ENCODE measurements around the gene NECAB2.

NECAB2 gene

GRCh38 chr16:83998091-83998490, 30.0 kb downstream of the NECAB2 start:
- Histone ChIP-seq H3K9me3 (ENCODE audit: insufficient read depth, low read length) (no peaks in the 10 kb centered on the region), H3K4me3 (ENCODE audit: insufficient read length, low read depth) (no peak overlapping the region), H3K9ac (ENCODE audit: insufficient read length, low read depth) (no peak overlapping the region), H3K27me3 (ENCODE audit: insufficient read depth, insufficient read length) (no peaks in the 10 kb centered on the region), H3K4me1 (ENCODE audit: insufficient read depth, insufficient read length) (peaks cover 22% of the 10 kb centered on the region), H3K36me3 (ENCODE audit: insufficient read depth, insufficient read length, low read length) (no peaks in the 10 kb centered on the region)
- no peak for TF ChIP-seq YY1 (IDR thresholded peaks at IDR 0.05; ENCODE audit: insufficient read depth, insufficient read length)
- no peak for TF ChIP-seq ZNF274 (IDR thresholded peaks at IDR 0.05; ENCODE audit: low read depth, low read length)
- DNase-seq (ENCODE audit: low read depth, low spot score): no peak

- no peak for DNase-seq (ENCODE audit: low read depth, low spot score)
- Histone ChIP-seq H3K4me1 (ENCODE audit: insufficient read depth, insufficient read length) (peaks cover 21% of the 10 kb centered on the region), H3K36me3 (ENCODE audit: insufficient read depth, insufficient read length, low read length) (no peaks in the 10 kb centered on the region), H3K4me3 (ENCODE audit: insufficient read length, low read depth) (no peak overlapping the region), H3K9me3 (ENCODE audit: insufficient read depth, low read length) (no peaks in the 10 kb centered on the region), H3K27me3 (ENCODE audit: insufficient read depth, insufficient read length) (peaks cover 2% of the 10 kb centered on the region), H3K9ac (ENCODE audit: insufficient read length, low read depth) (no peak overlapping the region)
- no peak for TF ChIP-seq YY1 (IDR thresholded peaks at IDR 0.05; ENCODE audit: insufficient read depth, insufficient read length)
- no peak for TF ChIP-seq SUZ12 (IDR thresholded peaks at IDR 0.05; ENCODE audit: extremely low read depth, insufficient read depth, insufficient read length)
- TF ChIP-seq ZNF274 (IDR thresholded peaks at IDR 0.05; ENCODE audit: low read depth, low read length): no peak
These were observed 33.1 kb downstream of the NECAB2 start for GRCh38 chr16:84000989-84001642.

- Histone ChIP-seq H3K4me1 (ENCODE audit: insufficient read depth, insufficient read length) (peaks cover 21% of the 10 kb centered on the region), H3K4me3 (ENCODE audit: insufficient read length, low read depth) (no peak overlapping the region), H3K9ac (ENCODE audit: insufficient read length, low read depth) (no peak overlapping the region), H3K27me3 (ENCODE audit: insufficient read depth, insufficient read length) (peaks cover 2% of the 10 kb centered on the region), H3K36me3 (ENCODE audit: insufficient read depth, insufficient read length, low read length) (no peaks in the 10 kb centered on the region), H3K9me3 (ENCODE audit: insufficient read depth, low read length) (no peaks in the 10 kb centered on the region)
- DNase-seq (ENCODE audit: low read depth, low spot score): no peak
- TF ChIP-seq YY1 (IDR thresholded peaks at IDR 0.05; ENCODE audit: insufficient read depth, insufficient read length): no peak
- TF ChIP-seq SUZ12 (IDR thresholded peaks at IDR 0.05; ENCODE audit: extremely low read depth, insufficient read depth, insufficient read length): no peak
- TF ChIP-seq ZNF274 (IDR thresholded peaks at IDR 0.05; ENCODE audit: low read depth, low read length): no peak
These were observed 33.7 kb downstream of the NECAB2 start for GRCh38 chr16:84001726-84002125.

- TF ChIP-seq YY1 (IDR thresholded peaks at IDR 0.05; ENCODE audit: insufficient read depth, insufficient read length) (no peak), SUZ12 (IDR thresholded peaks at IDR 0.05; ENCODE audit: extremely low read depth, insufficient read depth, insufficient read length) (no peak), ZNF274 (IDR thresholded peaks at IDR 0.05; ENCODE audit: low read depth, low read length) (no peak)
- H3K27me3 ChIP-seq (ENCODE audit: insufficient read depth, insufficient read length): peaks cover 2% of the 10 kb centered on the region
These were observed 35.0 kb downstream of the NECAB2 start for GRCh38 chr16:84003038-84003437.

GRCh38 chr16:84004442-84004841, 36.4 kb downstream of the NECAB2 start:
- TF ChIP-seq ZNF274 (IDR thresholded peaks at IDR 0.05; ENCODE audit: low read depth, low read length) (no peak), SUZ12 (IDR thresholded peaks at IDR 0.05; ENCODE audit: extremely low read depth, insufficient read depth, insufficient read length) (no peak), YY1 (IDR thresholded peaks at IDR 0.05; ENCODE audit: insufficient read depth, insufficient read length) (no peak)
- DNase-seq (ENCODE audit: low read depth, low spot score): no peak
- Histone ChIP-seq H3K4me3 (ENCODE audit: insufficient read length, low read depth) (no peak overlapping the region), H3K4me1 (ENCODE audit: insufficient read depth, insufficient read length) (peaks cover 16% of the 10 kb centered on the region), H3K9me3 (ENCODE audit: insufficient read depth, low read length) (no peaks in the 10 kb centered on the region), H3K27me3 (ENCODE audit: insufficient read depth, insufficient read length) (peaks cover 2% of the 10 kb centered on the region), H3K9ac (ENCODE audit: insufficient read length, low read depth) (no peak overlapping the region), H3K36me3 (ENCODE audit: insufficient read depth, insufficient read length, low read length) (no peaks in the 10 kb centered on the region)

More at GRCh38 chr16:84003038-84003437, 35.0 kb downstream of the NECAB2 start:
- Histone ChIP-seq H3K4me3 (ENCODE audit: insufficient read length, low read depth) (no peak overlapping the region), H3K36me3 (ENCODE audit: insufficient read depth, insufficient read length, low read length) (no peaks in the 10 kb centered on the region), H3K9me3 (ENCODE audit: insufficient read depth, low read length) (no peaks in the 10 kb centered on the region), H3K9ac (ENCODE audit: insufficient read length, low read depth) (no peak overlapping the region), H3K4me1 (ENCODE audit: insufficient read depth, insufficient read length) (peaks cover 20% of the 10 kb centered on the region)
- no peak for DNase-seq (ENCODE audit: low read depth, low spot score)

- TF ChIP-seq SUZ12 (IDR thresholded peaks at IDR 0.05; ENCODE audit: extremely low read depth, insufficient read depth, insufficient read length) (no peak), YY1 (IDR thresholded peaks at IDR 0.05; ENCODE audit: insufficient read depth, insufficient read length) (no peak), ZNF274 (IDR thresholded peaks at IDR 0.05; ENCODE audit: low read depth, low read length) (no peak)
- no peak for DNase-seq (ENCODE audit: low read depth, low spot score)
- H3K4me1 ChIP-seq (ENCODE audit: insufficient read depth, insufficient read length): peaks cover 16% of the 10 kb centered on the region
These were observed 37.3 kb downstream of the NECAB2 start for GRCh38 chr16:84005391-84005790.

GRCh38 chr16:84007520-84007919, 39.5 kb downstream of the NECAB2 start:
- H3K9me3 ChIP-seq (ENCODE audit: insufficient read depth, low read length): no peaks in the 10 kb centered on the region
- H3K36me3 ChIP-seq (ENCODE audit: insufficient read depth, insufficient read length, low read length): no peaks in the 10 kb centered on the region
- no peak overlapping the region for H3K9ac ChIP-seq (ENCODE audit: insufficient read length, low read depth)
- no peak overlapping the region for H3K4me3 ChIP-seq (ENCODE audit: insufficient read length, low read depth)
- TF ChIP-seq YY1 (IDR thresholded peaks at IDR 0.05; ENCODE audit: insufficient read depth, insufficient read length) (no peak), ZNF274 (IDR thresholded peaks at IDR 0.05; ENCODE audit: low read depth, low read length) (no peak), SUZ12 (IDR thresholded peaks at IDR 0.05; ENCODE audit: extremely low read depth, insufficient read depth, insufficient read length) (no peak)
- peaks cover 2% of the 10 kb centered on the region for H3K27me3 ChIP-seq (ENCODE audit: insufficient read depth, insufficient read length)
- H3K4me1 ChIP-seq (ENCODE audit: insufficient read depth, insufficient read length): peaks cover 5% of the 10 kb centered on the region
- no peak for DNase-seq (ENCODE audit: low read depth, low spot score)

More at GRCh38 chr16:84005391-84005790, 37.3 kb downstream of the NECAB2 start:
- Histone ChIP-seq H3K9ac (ENCODE audit: insufficient read length, low read depth) (no peak overlapping the region), H3K4me3 (ENCODE audit: insufficient read length, low read depth) (no peak overlapping the region), H3K27me3 (ENCODE audit: insufficient read depth, insufficient read length) (peaks cover 2% of the 10 kb centered on the region), H3K36me3 (ENCODE audit: insufficient read depth, insufficient read length, low read length) (no peaks in the 10 kb centered on the region), H3K9me3 (ENCODE audit: insufficient read depth, low read length) (no peaks in the 10 kb centered on the region)
